ENCODE data around the gene DPP8. TPM values are rescaled to one million over a fixed set of nuclear protein-coding genes. Genes with fewer than 3 reads are reported as not detected.

Gene DPP8
- total RNA-seq, 1 experiment from 2014 or later: 45.9 TPM

- no peak for TF ChIP-seq CTCF (IDR thresholded peaks at IDR 0.05; ENCODE audit: unreplicated experiment)
- H3K27ac Mint-ChIP-seq (ENCODE audit: unreplicated experiment): no peak overlapping the region
- peaks cover 71% of the 10 kb centered on the region for H3K27me3 Mint-ChIP-seq (ENCODE audit: unreplicated experiment)
- CTCF ChIA-PET: interaction anchor here (0.7 kb wide), 1 partner anchor 267 kb away, joined by 3 read pairs; no protein-coding TSS in a partner anchor
- BruUV-seq (replicated peaks): no TSS peak
- no peak overlapping the region for H3K4me3 Mint-ChIP-seq (ENCODE audit: low read depth, unreplicated experiment)
- intact Hi-C loops (cut with micrococcal nuclease; ENCODE audit: unreplicated experiment): no loop called here
- H3K4me1 Mint-ChIP-seq (ENCODE audit: low read depth, unreplicated experiment): peaks cover 37% of the 10 kb centered on the region
- H3K9me3 Mint-ChIP-seq (ENCODE audit: low read depth, unreplicated experiment): no peaks in the 10 kb centered on the region
- peaks cover 11% of the 10 kb centered on the region for H3K36me3 Mint-ChIP-seq (ENCODE audit: insufficient read depth, unreplicated experiment)
- no peak for DNase-seq
Measured at GRCh38 chr15:65418596-65418995, 98.9 kb downstream of the DPP8 start.

GRCh38 chr15:65416845-65417416 lies 100.6 kb downstream of the DPP8 start:
- no TSS peak for BruUV-seq (replicated peaks)
- Mint-ChIP-seq H3K9me3 (ENCODE audit: low read depth, unreplicated experiment) (no peaks in the 10 kb centered on the region), H3K4me3 (ENCODE audit: low read depth, unreplicated experiment) (no peak overlapping the region), H3K4me1 (ENCODE audit: low read depth, unreplicated experiment) (peaks cover 25% of the 10 kb centered on the region), H3K27me3 (ENCODE audit: unreplicated experiment) (peaks cover 54% of the 10 kb centered on the region), H3K36me3 (ENCODE audit: insufficient read depth, unreplicated experiment) (no peaks in the 10 kb centered on the region), H3K27ac (ENCODE audit: unreplicated experiment) (no peak overlapping the region)
- CTCF ChIA-PET: no interaction called here
- DNase-seq: no peak
- no peak for TF ChIP-seq CTCF (IDR thresholded peaks at IDR 0.05; ENCODE audit: unreplicated experiment)
- intact Hi-C loops (cut with micrococcal nuclease; ENCODE audit: unreplicated experiment): no loop called here

- Mint-ChIP-seq H3K9me3 (ENCODE audit: low read depth, unreplicated experiment) (no peaks in the 10 kb centered on the region), H3K4me1 (ENCODE audit: low read depth, unreplicated experiment) (peaks cover 21% of the 10 kb centered on the region), H3K27me3 (ENCODE audit: unreplicated experiment) (peaks cover 39% of the 10 kb centered on the region), H3K27ac (ENCODE audit: unreplicated experiment) (no peak overlapping the region), H3K4me3 (ENCODE audit: low read depth, unreplicated experiment) (no peak overlapping the region), H3K36me3 (ENCODE audit: insufficient read depth, unreplicated experiment) (no peaks in the 10 kb centered on the region)
- TF ChIP-seq CTCF (IDR thresholded peaks at IDR 0.05; ENCODE audit: unreplicated experiment): no peak
- intact Hi-C loops (cut with micrococcal nuclease; ENCODE audit: unreplicated experiment): no loop called here
- BruUV-seq (replicated peaks): no TSS peak
- CTCF ChIA-PET: interaction anchor here (1.3 kb wide), 1 partner anchor 52 kb away, joined by 3 read pairs; no protein-coding TSS in a partner anchor
- DNase-seq: no peak
Measured at GRCh38 chr15:65414841-65415621, 102.5 kb downstream of the DPP8 start.

- DNase-seq: no peak
- no peak overlapping the region for H3K27ac Mint-ChIP-seq (ENCODE audit: unreplicated experiment)
Measured at GRCh38 chr15:65413760-65414144, 103.7 kb downstream of the DPP8 start.

More at GRCh38 chr15:65413760-65414144, 103.7 kb downstream of the DPP8 start:
- no peak overlapping the region for H3K4me3 Mint-ChIP-seq (ENCODE audit: low read depth, unreplicated experiment)
- intact Hi-C loops (cut with micrococcal nuclease; ENCODE audit: unreplicated experiment): no loop called here
- H3K4me1 Mint-ChIP-seq (ENCODE audit: low read depth, unreplicated experiment): peaks cover 18% of the 10 kb centered on the region
- TF ChIP-seq CTCF (IDR thresholded peaks at IDR 0.05; ENCODE audit: unreplicated experiment): no peak
- peaks cover 41% of the 10 kb centered on the region for H3K27me3 Mint-ChIP-seq (ENCODE audit: unreplicated experiment)
- CTCF ChIA-PET: interaction anchor here (0.5 to 1.3 kb wide), 4 partner anchors 16 to 245 kb away, joined by 3 read pairs; no protein-coding TSS in a partner anchor
- no peaks in the 10 kb centered on the region for H3K9me3 Mint-ChIP-seq (ENCODE audit: low read depth, unreplicated experiment)
- no peaks in the 10 kb centered on the region for H3K36me3 Mint-ChIP-seq (ENCODE audit: insufficient read depth, unreplicated experiment)
- no TSS peak for BruUV-seq (replicated peaks)
